ENCODE data around the gene ARRB1.
A peak's percentile ranks its signal among the peaks of the same experiment; 100 is the strongest.

The ARRB1 gene

GRCh38 chr11:75238595-75239440 lies 112.6 kb downstream of the ARRB1 start:
- no peak for TF ChIP-seq POLR2A (IDR thresholded peaks at IDR 0.05; ENCODE audit: low read depth, low read length)
- no peak for DNase-seq (ENCODE audit: insufficient read length, low spot score)
- no peak for FAIRE-seq

GRCh38 chr11:75237050-75237449 lies 114.4 kb downstream of the ARRB1 start:
- FAIRE-seq (no peak), DNase-seq (ENCODE audit: insufficient read length, low spot score) (no peak)

GRCh38 chr11:75236062-75236461 lies 115.4 kb downstream of the ARRB1 start:
- FAIRE-seq (no peak), DNase-seq (ENCODE audit: insufficient read length, low spot score) (no peak)
- TF ChIP-seq POLR2A (IDR thresholded peaks at IDR 0.05; ENCODE audit: low read depth, low read length), result no peak

More at GRCh38 chr11:75237050-75237449, 114.4 kb downstream of the ARRB1 start:
- no peak for TF ChIP-seq POLR2A (IDR thresholded peaks at IDR 0.05; ENCODE audit: low read depth, low read length)

- FAIRE-seq, result no peak
- DNase-seq (ENCODE audit: insufficient read length, low spot score), result peak; percentile 65
- TF ChIP-seq POLR2A (IDR thresholded peaks at IDR 0.05; ENCODE audit: low read depth, low read length), result no peak
These were observed 117.7 kb downstream of the ARRB1 start for GRCh38 chr11:75233754-75234172.

GRCh38 chr11:75230621-75231020 lies 120.8 kb downstream of the ARRB1 start:
- TF ChIP-seq POLR2A (IDR thresholded peaks at IDR 0.05; ENCODE audit: low read depth, low read length), result no peak
- FAIRE-seq, result no peak
- no peak for DNase-seq (ENCODE audit: insufficient read length, low spot score)

GRCh38 chr11:75229466-75229865 lies 122.0 kb downstream of the ARRB1 start:
- no peak for DNase-seq (ENCODE audit: insufficient read length, low spot score)
- no peak for FAIRE-seq
- no peak for TF ChIP-seq POLR2A (IDR thresholded peaks at IDR 0.05; ENCODE audit: low read depth, low read length)

- DNase-seq (ENCODE audit: insufficient read length, low spot score) (no peak), FAIRE-seq (no peak)
- no peak for TF ChIP-seq POLR2A (IDR thresholded peaks at IDR 0.05; ENCODE audit: low read depth, low read length)
These were observed 125.7 kb downstream of the ARRB1 start for GRCh38 chr11:75225794-75226193.

GRCh38 chr11:75223954-75224643 lies 127.4 kb downstream of the ARRB1 start:
- DNase-seq (ENCODE audit: insufficient read length, low spot score), result peak; percentile 74
- no peak for FAIRE-seq
- TF ChIP-seq POLR2A (IDR thresholded peaks at IDR 0.05; ENCODE audit: low read depth, low read length), result no peak

GRCh38 chr11:75219869-75220268 lies 131.6 kb downstream of the ARRB1 start:
- no peak for TF ChIP-seq POLR2A (IDR thresholded peaks at IDR 0.05; ENCODE audit: low read depth, low read length)
- no peak for DNase-seq (ENCODE audit: insufficient read length, low spot score)
- no peak for FAIRE-seq

- TF ChIP-seq POLR2A (IDR thresholded peaks at IDR 0.05; ENCODE audit: low read depth, low read length), result no peak
- DNase-seq (ENCODE audit: insufficient read length, low spot score) (no peak), FAIRE-seq (no peak)
These were observed 136.6 kb downstream of the ARRB1 start for GRCh38 chr11:75214843-75215242.

GRCh38 chr11:75214411-75214821 lies 137.0 kb downstream of the ARRB1 start:
- FAIRE-seq (no peak), DNase-seq (ENCODE audit: insufficient read length, low spot score) (peak; percentile 70)

More at GRCh38 chr11:75214411-75214821, 137.0 kb downstream of the ARRB1 start:
- no peak for TF ChIP-seq POLR2A (IDR thresholded peaks at IDR 0.05; ENCODE audit: low read depth, low read length)
